SU-DHL-6 (cell line): ENCODE results near the gene CNEP1R1.

ENCODE experiments used
- H2AFZ ChIP-seq: fragments of 200-600 bp; sonication (generic); 2 replicates; pipeline ENCODE4 v1.6.1; 2014; ENCODE audit warnings: low read depth, mild to moderate bottlenecking, moderate library complexity, mixed read lengths, antibody characterized with exemption, low read length; ENCODE audit not compliant: severe bottlenecking
- H3F3A ChIP-seq: fragments of 200-600 bp; shearing (Covaris generic); 2 replicates; pipeline ENCODE4 v1.6.0; 2016; ENCODE audit warnings: antibody characterized with exemption, mild to moderate bottlenecking; ENCODE audit not compliant: insufficient read depth
- H3K27ac ChIP-seq: fragments of 200-600 bp; sonication (generic); 2 replicates; pipeline ENCODE4 v1.5.1; 2016; ENCODE audit warnings: low read depth, mild to moderate bottlenecking, low read length, moderate library complexity, mixed read lengths
- H3K27me3 ChIP-seq: fragments of 200-600 bp; sonication (generic), shearing (Covaris generic); 2 replicates; pipeline ENCODE4 v1.6.0; 2014; ENCODE audit warnings: mild to moderate bottlenecking, low read length
- H3K36me3 ChIP-seq: fragments of 200-600 bp; sonication (generic); 2 replicates; pipeline ENCODE4 v1.6.1; 2014; ENCODE audit warnings: mild to moderate bottlenecking, low read length, mixed read lengths
- H3K4me2 ChIP-seq: fragments of 300-600, 200-600 bp; shearing (Covaris generic), sonication (generic); 2 replicates; pipeline ENCODE4 v1.6.0; 2014; ENCODE audit warnings: low read length, low read depth, mild to moderate bottlenecking; ENCODE audit not compliant: poor library complexity, severe bottlenecking
- H3K4me3 ChIP-seq: fragments of 200-600 bp; sonication (generic); 2 replicates; pipeline ENCODE4 v1.5.1; 2014; ENCODE audit warnings: antibody characterized with exemption, low read length, mild to moderate bottlenecking, mixed read lengths; ENCODE audit not compliant: insufficient read depth, poor library complexity, severe bottlenecking
- H3K79me2 ChIP-seq: fragments of 200-600 bp; sonication (generic); 2 replicates; pipeline ENCODE4 v1.6.1; 2014; ENCODE audit warnings: mild to moderate bottlenecking, low read length, moderate library complexity; ENCODE audit not compliant: insufficient read depth
- H3K9ac ChIP-seq: fragments of 200-600 bp; sonication (generic); 2 replicates; pipeline ENCODE4 v1.7.0; 2014; ENCODE audit warnings: mild to moderate bottlenecking, low read length
- H3K9me2 ChIP-seq: fragments of 200-600 bp; sonication (generic); replicated peaks from 2 replicates; pipeline ENCODE4 v1.6.1; 2014; ENCODE audit warnings: low read length; ENCODE audit not compliant: insufficient read depth
- H3K9me3 ChIP-seq: fragments of 200-600 bp; sonication (generic); 2 replicates; pipeline ENCODE4 v1.6.1; 2014; ENCODE audit warnings: low read length, mixed read lengths; ENCODE audit not compliant: insufficient read depth
- H4K20me1 ChIP-seq: fragments of 200-600 bp; sonication (generic); 2 replicates; pipeline ENCODE4 v1.6.1; 2014; ENCODE audit warnings: low read depth, mild to moderate bottlenecking, antibody characterized with exemption, low read length, moderate library complexity, mixed read lengths
- CTCF ChIP-seq: fragments of 200-600 bp; sonication (generic); IDR thresholded peaks from one replicate; pipeline ENCODE4 v1.5.1; 2017; ENCODE audit warnings: antibody characterized with exemption, mild to moderate bottlenecking, low read length, moderate library complexity; ENCODE audit not compliant: insufficient read depth, poor library complexity, severe bottlenecking
- EZH2phosphoT487 ChIP-seq: fragments of 200-600 bp; sonication (generic), shearing (Covaris generic); conservative IDR thresholded peaks from 2 replicates; pipeline ENCODE4 v1.6.1; 2018; ENCODE audit warnings: mild to moderate bottlenecking, antibody characterized with exemption, low read length, moderate library complexity, mixed read lengths

Gene CNEP1R1

GRCh38 chr16:50023641-50024040 lies 1.4 kb upstream of the CNEP1R1 start:
- TF ChIP-seq CTCF (no peak), EZH2phosphoT487 (no peak)
- H3K9ac ChIP-seq, result no peak overlapping the region
- no peaks in the 10 kb centered on the region for H3K9me2 ChIP-seq

GRCh38 chr16:50024207-50024606 lies 818 bp upstream of the CNEP1R1 start:
- H3K4me2 ChIP-seq, result peak overlapping the region; percentile 52
- H4K20me1 ChIP-seq, result no peaks in the 10 kb centered on the region
- H3K27ac ChIP-seq, result no peak overlapping the region
- H3K79me2 ChIP-seq, result peaks cover 27% of the 10 kb centered on the region
- no peaks in the 10 kb centered on the region for H3K9me2 ChIP-seq
- peak overlapping the region; percentile 91 for H2AFZ ChIP-seq
- no peaks in the 10 kb centered on the region for H3F3A ChIP-seq
- TF ChIP-seq EZH2phosphoT487 (no peak), CTCF (no peak)
- H3K27me3 ChIP-seq, result no peaks in the 10 kb centered on the region
- H3K4me3 ChIP-seq, result peak overlapping the region; percentile 19
- H3K36me3 ChIP-seq, result peaks cover 6% of the 10 kb centered on the region; the same call in 1 of the 2 replicates
- no peaks in the 10 kb centered on the region for H3K9me3 ChIP-seq
- H3K9ac ChIP-seq, result peak overlapping the region; percentile 26

More at GRCh38 chr16:50023641-50024040, 1.4 kb upstream of the CNEP1R1 start:
- H3K4me2 ChIP-seq, result no peak overlapping the region
- H3K79me2 ChIP-seq, result peaks cover 27% of the 10 kb centered on the region
- no peaks in the 10 kb centered on the region for H3K27me3 ChIP-seq
- no peaks in the 10 kb centered on the region for H3K9me3 ChIP-seq
- no peaks in the 10 kb centered on the region for H3F3A ChIP-seq
- peaks cover 4% of the 10 kb centered on the region; the same call in 1 of the 2 replicates for H3K36me3 ChIP-seq
- H2AFZ ChIP-seq, result no peak overlapping the region
- H4K20me1 ChIP-seq, result no peaks in the 10 kb centered on the region
- no peak overlapping the region for H3K4me3 ChIP-seq
- no peak overlapping the region for H3K27ac ChIP-seq

- no peaks in the 10 kb centered on the region for H3K27me3 ChIP-seq
- H3K9me3 ChIP-seq, result no peaks in the 10 kb centered on the region
- H4K20me1 ChIP-seq, result no peaks in the 10 kb centered on the region
- peaks cover 8% of the 10 kb centered on the region; the same call in 1 of the 2 replicates for H3K36me3 ChIP-seq
- H3K9me2 ChIP-seq, result no peaks in the 10 kb centered on the region
- peak overlapping the region; percentile 78 for H2AFZ ChIP-seq
- H3F3A ChIP-seq, result no peaks in the 10 kb centered on the region
- TF ChIP-seq CTCF (no peak), EZH2phosphoT487 (no peak)
- peaks cover 27% of the 10 kb centered on the region for H3K79me2 ChIP-seq
- peak overlapping the region; percentile 86 for H3K9ac ChIP-seq
- H3K4me2 ChIP-seq, result peak overlapping the region; percentile 84
- peak overlapping the region; percentile 92 for H3K4me3 ChIP-seq
- H3K27ac ChIP-seq, result peak overlapping the region; percentile 37
Measured at GRCh38 chr16:50025537-50025931, 509 bp downstream of the CNEP1R1 start.
